GM10847 (cell line): ENCODE measurements around the gene MTCL1.

ENCODE experiments used
- POLR2A ChIP-seq: IDR thresholded peaks from 2 replicates; pipeline ENCODE4 v1.6.1; 2011; ENCODE audit not compliant: insufficient read length; ENCODE audit errors: extremely low read depth

MTCL1 gene

DNA sequence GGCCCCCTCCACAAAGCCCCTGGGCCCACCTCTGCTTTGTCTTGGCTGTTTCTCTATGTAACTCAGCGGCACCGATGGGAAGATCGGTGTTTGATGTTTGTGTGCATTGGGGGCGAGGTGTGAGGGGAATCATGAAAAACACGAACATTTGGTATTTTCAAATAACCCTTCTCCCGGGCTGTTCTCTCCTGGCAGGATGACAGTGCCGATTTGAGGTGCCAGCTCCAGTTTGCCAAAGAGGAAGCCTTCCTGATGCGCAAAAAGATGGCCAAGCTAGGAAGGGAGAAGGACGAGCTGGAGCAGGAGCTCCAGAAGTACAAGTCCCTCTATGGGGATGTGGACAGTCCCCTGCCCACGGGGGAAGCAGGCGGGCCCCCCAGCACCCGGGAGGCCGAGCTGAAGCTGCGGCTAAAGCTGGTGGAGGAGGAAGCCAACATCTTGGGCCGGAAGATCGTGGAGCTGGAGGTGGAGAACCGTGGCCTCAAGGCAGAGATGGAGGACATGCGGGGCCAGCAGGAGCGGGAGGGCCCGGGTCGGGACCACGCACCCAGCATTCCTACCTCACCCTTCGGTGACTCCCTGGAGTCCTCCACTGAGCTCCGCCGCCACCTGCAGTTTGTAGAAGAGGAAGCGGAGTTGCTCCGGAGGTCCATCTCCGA is 78.1 kb downstream of the MTCL1 start:
- no peak for TF ChIP-seq POLR2A

DNA sequence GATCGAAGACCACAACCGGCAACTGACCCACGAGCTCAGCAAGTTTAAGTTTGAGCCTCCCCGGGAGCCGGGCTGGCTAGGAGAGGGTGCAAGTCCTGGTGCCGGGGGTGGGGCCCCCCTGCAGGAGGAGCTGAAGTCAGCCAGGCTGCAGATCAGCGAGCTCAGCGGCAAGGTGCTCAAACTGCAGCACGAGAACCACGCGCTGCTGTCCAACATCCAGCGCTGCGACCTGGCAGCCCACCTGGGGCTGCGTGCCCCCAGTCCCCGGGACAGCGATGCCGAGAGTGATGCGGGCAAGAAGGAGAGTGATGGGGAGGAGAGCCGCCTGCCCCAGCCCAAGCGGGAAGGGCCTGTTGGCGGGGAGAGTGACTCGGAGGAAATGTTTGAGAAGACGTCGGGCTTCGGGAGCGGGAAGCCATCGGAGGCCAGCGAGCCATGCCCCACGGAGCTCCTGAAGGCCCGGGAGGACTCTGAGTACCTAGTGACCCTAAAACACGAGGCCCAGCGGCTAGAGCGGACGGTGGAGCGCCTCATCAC is 78.7 kb downstream of the MTCL1 start:
- no peak for TF ChIP-seq POLR2A

DNA sequence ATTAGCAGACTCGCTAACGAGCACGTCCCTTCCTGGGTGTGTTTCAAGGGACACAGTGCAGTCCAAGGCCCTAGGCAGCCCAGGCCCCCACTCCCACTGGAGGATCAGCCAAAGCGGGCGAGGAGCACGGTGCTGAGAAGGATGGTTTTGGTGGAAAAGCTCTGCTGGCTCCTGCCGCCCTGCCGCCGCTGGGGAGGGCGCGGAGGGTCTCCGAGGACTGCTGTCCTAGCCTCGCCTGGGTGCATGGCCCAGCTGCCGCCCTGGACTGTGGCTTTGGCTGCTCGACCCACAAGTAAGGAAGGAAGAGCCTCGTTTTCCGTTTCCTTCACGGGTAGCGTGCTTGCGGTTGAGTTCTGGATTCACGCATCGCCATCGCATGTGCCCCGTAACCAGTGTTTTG is 79.9 kb downstream of the MTCL1 start:
- no peak for TF ChIP-seq POLR2A

DNA sequence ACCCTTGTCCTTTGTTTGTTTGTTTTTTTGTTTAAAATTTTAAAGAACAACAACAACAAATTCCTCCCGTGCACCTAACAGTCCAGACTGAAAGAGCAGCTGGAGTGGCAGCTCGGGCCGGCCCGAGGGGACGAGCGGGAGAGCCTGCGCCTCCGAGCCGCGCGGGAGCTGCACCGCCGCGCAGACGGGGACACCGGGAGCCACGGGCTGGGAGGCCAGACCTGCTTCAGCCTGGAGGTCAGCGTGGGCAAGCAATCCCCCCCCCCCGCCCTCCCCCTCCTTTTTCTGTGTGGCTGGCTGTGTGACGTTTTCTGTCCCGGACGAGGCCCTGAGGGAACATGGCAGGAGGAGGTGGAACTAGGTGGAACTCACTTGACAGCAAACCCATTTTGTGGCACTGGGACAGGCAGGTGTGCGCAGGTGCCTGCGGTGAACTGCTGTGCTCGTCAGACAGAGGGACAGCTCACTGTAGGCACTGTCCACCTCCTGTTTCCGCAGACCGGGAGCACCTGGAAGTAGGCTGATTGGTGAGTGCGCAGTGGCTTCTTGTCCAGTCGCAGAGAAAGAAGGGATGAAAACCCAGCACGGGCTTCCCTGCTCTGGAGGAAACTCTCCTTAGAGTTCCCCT is 80.6 kb downstream of the MTCL1 start:
- no peak for TF ChIP-seq POLR2A

DNA sequence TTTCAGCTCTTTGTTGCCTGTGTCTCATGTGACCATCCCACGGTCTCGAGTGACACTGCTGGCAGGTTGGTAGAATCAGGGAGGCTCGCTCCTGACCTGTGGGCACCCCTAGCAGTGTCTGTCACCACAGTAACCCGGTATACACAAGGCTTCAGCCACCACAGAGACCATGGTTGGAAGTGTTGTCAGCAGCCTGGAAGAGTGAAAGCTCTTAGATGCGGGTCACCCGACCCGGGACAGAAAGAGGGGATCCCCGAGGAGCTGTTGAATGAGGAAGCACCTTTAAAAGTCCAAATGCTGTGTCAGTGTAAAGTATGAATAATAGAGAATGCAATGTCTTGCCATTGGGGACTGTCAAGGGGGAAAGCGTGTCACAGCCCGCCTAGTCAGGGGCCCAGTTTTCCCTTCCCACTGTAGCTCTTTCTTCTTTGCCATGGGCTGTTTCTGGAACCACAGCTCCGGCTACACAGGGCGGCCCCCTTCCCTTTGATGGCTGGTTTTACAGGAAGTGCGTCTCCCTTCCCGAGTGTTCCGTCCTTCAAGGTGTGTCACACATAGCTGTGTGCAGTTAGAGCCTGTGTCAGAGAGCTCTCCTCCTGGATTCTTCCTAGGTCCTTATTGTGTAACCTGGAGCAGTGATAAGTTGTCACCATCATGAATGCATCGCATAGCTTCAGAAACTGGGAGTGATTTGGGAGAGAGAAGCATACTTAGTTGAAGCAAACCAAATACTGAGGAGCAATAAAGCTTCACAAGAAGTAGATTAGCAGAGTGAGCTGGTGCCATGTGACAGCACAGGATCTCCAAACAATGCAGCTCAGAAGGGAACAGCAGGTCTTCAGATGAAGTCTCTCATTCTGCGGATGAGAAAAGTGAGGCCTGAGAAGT is 81.4 kb downstream of the MTCL1 start:
- TF ChIP-seq POLR2A = no peak

DNA sequence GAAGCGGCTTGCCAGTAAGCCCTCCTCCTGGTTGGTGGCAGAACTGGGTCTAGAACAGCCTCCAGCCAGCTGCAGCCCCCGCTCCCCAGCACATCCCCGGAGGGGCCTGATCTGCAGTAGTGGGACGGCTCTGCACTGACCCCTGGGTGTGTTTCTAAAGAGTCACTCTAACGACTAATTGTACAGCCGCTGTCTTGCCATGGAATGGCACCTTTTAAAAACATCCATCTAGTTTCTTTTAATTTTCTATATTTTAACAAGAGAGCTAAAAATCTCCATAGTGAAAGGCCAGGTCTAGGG is 82.0 kb downstream of the MTCL1 start:
- TF ChIP-seq POLR2A = no peak

DNA sequence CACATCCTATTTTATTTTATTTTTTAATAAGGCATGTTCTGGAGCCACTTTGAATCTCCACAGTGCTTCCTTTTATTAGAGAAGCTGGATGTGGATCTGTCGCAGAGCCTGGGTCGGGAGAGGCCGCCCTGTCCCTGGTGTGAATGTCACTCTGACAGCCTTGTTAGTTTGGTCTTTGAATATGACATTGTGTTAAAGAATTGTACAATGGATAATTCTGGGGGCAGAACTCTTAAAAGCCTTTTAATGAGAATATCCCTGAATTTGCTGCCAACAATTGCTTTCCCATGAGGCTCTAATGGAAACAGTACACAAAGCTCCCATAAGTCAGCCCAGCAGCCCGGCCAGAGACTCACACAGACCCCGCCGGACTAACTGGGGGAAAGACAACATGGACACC is 82.4 kb downstream of the MTCL1 start:
- no peak for TF ChIP-seq POLR2A

DNA sequence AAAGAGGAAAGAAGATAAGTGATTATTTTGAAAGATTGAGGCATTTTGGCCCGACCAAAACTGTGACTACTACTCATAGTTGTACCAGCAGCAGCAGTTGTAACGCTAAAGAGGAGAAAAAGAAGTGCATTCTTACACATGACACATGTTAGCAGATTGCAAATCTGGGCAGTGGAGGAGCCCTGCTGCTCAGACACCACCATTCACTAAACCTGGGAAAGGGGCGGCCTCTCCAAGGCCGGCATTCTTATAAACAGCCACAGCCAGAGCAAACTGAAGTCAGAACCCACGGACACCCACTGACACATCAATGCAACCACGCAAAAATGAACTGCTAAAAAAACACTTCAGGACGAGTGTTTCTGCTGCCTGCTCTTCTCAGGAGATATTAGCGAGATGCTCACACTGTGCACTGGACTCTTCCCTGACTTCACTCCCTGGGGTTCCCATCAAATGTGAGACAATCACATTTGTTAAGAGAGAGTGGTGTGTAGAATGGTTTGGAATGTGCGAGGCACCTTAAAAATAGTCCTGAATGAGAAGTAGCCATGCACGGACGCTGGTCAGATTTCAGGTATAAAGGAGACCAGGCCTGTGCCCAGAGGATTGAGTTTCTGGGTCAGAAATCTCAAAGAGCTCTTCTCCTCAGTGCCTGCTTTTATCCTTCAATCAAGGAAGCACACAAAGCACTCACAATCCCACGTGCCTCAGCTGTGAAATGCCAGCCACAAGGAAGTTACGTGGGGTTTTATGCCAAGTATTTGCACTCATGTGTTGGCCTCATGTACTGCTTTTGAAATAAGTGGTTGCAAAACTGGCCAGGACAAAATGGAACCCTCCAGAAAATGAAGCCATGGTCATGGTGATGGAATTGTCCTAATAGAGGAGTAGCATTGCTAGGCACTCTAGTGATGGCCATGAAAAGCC is 83.4 kb downstream of the MTCL1 start:
- TF ChIP-seq POLR2A = no peak

DNA sequence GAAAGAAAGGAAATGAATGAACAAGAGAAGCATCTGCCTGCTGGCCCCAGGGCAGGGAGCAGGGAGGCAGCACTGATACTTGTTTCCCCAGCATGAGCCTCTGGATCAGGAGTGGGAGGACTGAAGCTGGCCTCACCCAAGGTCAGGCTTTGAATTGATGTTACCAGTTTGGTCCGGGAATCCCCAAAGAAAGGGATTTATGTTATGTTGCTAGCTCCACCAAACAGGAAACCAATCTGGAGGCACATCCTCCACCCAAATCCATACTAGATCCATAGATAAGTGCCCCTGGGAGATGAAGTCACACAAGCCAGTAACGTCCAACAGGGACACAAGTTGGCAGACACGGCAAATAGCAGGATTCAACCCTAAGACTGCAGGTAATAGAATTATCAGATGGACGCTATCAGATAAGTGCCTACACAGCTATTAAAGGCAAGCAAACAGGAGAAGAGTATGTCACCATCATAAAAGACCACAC is 85.9 kb downstream of the MTCL1 start:
- TF ChIP-seq POLR2A = no peak

DNA sequence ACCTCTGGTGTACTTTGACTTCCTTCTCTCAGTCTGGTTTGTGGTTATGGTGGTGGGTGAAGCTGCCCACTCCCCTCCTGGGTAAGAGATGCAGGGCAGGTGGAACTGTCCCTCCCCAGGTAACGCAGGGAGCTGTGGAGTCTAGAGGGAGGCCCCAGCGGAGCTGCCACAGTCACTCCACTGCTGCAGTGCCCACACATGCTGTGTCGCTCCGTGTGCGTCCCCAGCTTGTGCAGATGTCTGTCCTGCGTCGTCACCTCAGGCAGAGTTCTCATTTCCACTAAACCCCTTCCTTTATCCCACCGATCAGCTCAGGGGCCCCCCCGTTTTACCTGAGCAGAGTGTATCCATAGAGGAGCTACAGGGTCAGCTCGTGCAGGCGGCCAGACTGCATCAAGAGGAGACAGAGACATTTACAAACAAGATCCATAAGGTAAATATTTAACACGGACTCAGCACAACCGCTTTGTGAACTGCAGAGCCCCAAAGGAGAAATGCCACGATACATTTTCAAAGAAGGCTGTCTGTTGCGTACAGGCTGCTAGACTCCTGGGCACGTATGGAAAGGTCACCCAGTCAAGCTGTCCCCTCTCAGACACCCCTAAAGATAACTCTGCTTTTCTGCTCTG is 87.4 kb downstream of the MTCL1 start:
- TF ChIP-seq POLR2A = no peak

DNA sequence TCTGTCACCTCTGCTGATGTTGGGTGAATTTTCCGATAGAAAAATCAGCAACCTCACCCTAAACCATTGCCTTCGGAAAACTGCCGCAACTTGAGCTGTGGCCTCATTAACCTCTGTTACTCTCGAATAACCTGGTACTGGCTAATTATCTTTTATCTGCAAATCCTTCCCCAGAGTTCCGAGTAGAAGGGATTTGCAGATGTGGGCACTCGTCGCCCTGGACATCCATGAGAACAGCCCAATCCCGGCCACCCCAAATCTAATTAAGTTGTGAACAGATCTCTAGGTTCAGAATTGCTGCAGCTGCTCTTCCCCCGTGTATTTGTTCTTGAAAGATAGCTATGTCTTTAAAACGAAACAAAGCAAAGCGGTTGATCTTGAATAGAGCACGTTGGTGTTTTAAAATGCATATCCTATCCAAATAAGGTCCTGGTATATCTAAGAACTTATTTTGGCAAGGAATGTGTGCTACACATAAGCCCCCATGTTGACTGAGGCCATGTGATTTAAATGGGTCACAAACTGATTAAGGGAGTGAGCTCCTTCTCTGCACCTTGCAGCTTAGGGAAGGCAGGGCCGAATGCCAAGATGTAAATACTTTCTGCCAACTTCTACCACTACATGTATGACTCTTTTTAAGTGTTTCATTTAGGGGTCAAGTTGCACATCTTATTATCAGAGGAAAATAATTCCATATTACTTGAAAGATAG is 88.2 kb downstream of the MTCL1 start:
- TF ChIP-seq POLR2A = no peak

DNA sequence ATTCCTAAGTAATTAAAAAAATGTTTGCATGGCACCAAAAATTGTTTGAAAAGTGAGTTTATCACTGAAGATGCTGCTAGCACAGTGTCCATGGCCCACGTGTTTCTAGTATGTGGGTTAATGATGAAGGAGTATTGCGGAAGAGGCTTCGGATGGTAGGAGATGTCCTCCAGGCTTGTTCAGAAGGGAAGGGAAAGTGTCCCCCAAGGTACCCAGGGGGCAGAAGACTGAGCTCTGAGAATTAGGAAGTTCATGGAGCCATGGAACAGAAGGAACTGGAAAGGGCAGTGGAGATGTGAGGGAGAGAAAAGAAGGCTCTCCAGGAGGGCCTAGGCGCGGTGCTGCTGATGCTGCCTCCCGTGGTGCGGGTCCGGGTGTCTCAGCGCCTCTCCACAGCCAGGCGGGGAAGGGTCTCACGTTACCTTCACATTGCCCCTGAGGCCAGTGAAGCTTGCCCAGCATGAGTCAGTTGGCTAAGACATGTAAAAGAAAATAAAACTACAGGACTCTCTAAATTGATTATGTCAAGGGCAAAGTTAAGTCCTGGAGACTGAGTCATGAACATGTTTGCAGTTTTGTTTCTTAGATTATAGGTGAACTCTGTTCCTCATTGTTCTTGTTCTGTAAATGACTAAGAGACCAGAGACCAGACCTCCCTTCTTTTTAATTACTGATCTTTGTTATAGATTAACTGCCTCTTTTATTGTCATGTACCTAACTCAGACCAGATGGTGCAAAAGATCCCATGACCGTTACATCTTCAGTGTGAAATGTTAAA is 89.0 kb downstream of the MTCL1 start:
- no peak for TF ChIP-seq POLR2A

DNA sequence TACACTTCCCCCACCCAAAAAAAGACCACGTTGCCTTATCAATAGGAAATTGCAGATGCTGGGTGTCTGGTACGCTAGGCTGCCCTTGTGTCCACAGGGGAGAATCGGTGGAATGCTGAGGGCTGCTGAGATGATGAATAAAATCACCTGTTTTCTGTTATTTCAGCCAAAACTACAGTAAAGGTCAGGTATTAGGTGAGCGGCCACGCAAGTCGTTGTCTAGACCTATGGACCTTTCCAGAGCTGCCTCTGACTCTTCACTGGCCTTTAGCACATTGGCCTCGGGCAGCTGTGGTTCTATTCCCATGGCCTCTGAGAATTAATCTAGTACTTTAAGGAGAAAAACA is 89.6 kb downstream of the MTCL1 start:
- TF ChIP-seq POLR2A = no peak
